Kidney (tissue), 14 donors: ENCODE results near the gene ENTPD7. TPM values are rescaled to one million over a fixed set of nuclear protein-coding genes. Genes with fewer than 3 reads are reported as not detected.

ENCODE experiments used
- DNase-seq, 5 donors: peaks; one replicate each; pipeline ENCODE4 v3.0.0-alpha.2; 2013 to 2020
- FAIRE-seq: peaks from 2 replicates; lab custom pipeline; 2012; peaks lifted over from hg19 to GRCh38; lab: Jason Lieb, UNC
- H3K27ac ChIP-seq, 2 donors: one replicate each; pipeline ENCODE4 v1.7.0; 2013; ENCODE audit warnings: low read depth in 2 of 2, low read length in 2 of 2, inconsistent platforms in 1 of 2
- H3K27me3 ChIP-seq: one replicate; pipeline ENCODE4 v1.7.1; 2013; ENCODE audit warnings: low read length, inconsistent platforms; ENCODE audit not compliant: control insufficient read depth, insufficient read depth
- H3K36me3 ChIP-seq, 3 donors: one replicate each; pipeline versions ENCODE4 v1.7.0 to v1.7.1; 2013; ENCODE audit warnings: low read length in 3 of 3, control low read depth in 1 of 3, inconsistent platforms in 1 of 3; ENCODE audit not compliant: insufficient read depth in 3 of 3, control insufficient read depth in 2 of 3
- H3K4me1 ChIP-seq, 3 donors: one replicate each; pipeline versions ENCODE4 v1.7.0 to v1.7.1; 2013; ENCODE audit warnings: low read length in 3 of 3, inconsistent platforms in 1 of 3, low read depth in 1 of 3; ENCODE audit not compliant: control insufficient read depth in 2 of 3, insufficient read depth in 2 of 3
- H3K4me3 ChIP-seq, 3 donors: one replicate each; pipeline versions ENCODE4 v1.7.0 to v1.8.1; 2013; ENCODE audit warnings: low read length in 3 of 3, control low read depth in 1 of 3, inconsistent platforms in 1 of 3
- H3K9ac ChIP-seq, 3 donors: one replicate each; pipeline versions ENCODE4 v1.7.0 to v1.7.1; 2013; ENCODE audit warnings: low read length in 3 of 3, control low read depth in 1 of 3, inconsistent platforms in 1 of 3
- H3K9me3 ChIP-seq, 3 donors: one replicate each; pipeline versions ENCODE4 v1.7.0 to v1.7.1; 2013; ENCODE audit warnings: low read length in 3 of 3, control low read depth in 1 of 3, inconsistent platforms in 1 of 3; ENCODE audit not compliant: control insufficient read depth in 2 of 3, insufficient read depth in 1 of 3
- CTCF ChIP-seq: IDR thresholded peaks from 3 replicates; pipeline ENCODE4 v1.5.1; 2012; ENCODE audit warnings: mild to moderate bottlenecking, moderate library complexity, borderline replicate concordance; ENCODE audit not compliant: insufficient read depth; ENCODE audit errors: extremely low read depth
- intact Hi-C: fragments of 100-400 bp; cut with DNase I; formaldehyde crosslinking; loops from one replicate; pipeline ENCODE4 v1.11.1; 2022
- polyA plus RNA-seq: library from polyadenylated mRNA; stranded (reverse); fragments of 350-450 nt; fragmentation: Illumina TruSeq; extraction: RNeasy Lipid Tissue Mini Kit (QIAGEN cat#74804); gene quantifications from one replicate; pipeline ENCODE4 v1.2.3, GENCODE V29; 2014; ENCODE audit warnings: low read depth, low replicate concordance; ENCODE audit not compliant: insufficient read depth
- total RNA-seq: library from RNA; stranded (reverse); fragmentation: NEBNext Ultra II Directional; extraction: Animal tissue kit (Norgen Biotek cat#: 25700); gene quantifications from one replicate; pipeline ENCODE4 v1.2.1, GENCODE V29; 2021
- donor health status: control.
- donor health status: control.
- donor health status: control.
- donor health status: control.
- donor health status: control.
- donor health status: DM: yes; HTN: yes; CAD: no.
- donor health status: Normal renal cell carcinoma (clear cell type).

The ENTPD7 gene
- total and polyA plus RNA-seq, 2 donors from 2014 or later: 1.4 to 16.1 TPM

- DNase-seq: no peak
- no peaks in the 10 kb centered on the region for H3K4me1 ChIP-seq
- H3K9ac ChIP-seq: no peak overlapping the region
- intact Hi-C loops: no loop called here
- H3K9me3 ChIP-seq: no peaks in the 10 kb centered on the region
- H3K4me3 ChIP-seq: no peak overlapping the region
- H3K27me3 ChIP-seq: no peaks in the 10 kb centered on the region
- no peak for TF ChIP-seq CTCF
- no peak for FAIRE-seq
- no peaks in the 10 kb centered on the region for H3K36me3 ChIP-seq
- H3K27ac ChIP-seq: no peak overlapping the region
These were observed 6.4 kb upstream of the ENTPD7 start for GRCh38 chr10:99652800-99653390.

- Histone ChIP-seq H3K27ac (no peak overlapping the region), H3K36me3 (no peaks in the 10 kb centered on the region), H3K9me3 (no peaks in the 10 kb centered on the region), H3K4me1 (peaks cover 0 to 5% (median 0%) of the 10 kb centered on the region in 3 donors), H3K9ac (no peak overlapping the region), H3K27me3 (no peaks in the 10 kb centered on the region), H3K4me3 (no peak overlapping the region)
- no peak for FAIRE-seq
- no peak for DNase-seq
- intact Hi-C loops: no loop called here
- TF ChIP-seq CTCF: no peak
These were observed 4.7 kb upstream of the ENTPD7 start for GRCh38 chr10:99654390-99655175.

GRCh38 chr10:99656199-99657064, 2.9 kb upstream of the ENTPD7 start:
- FAIRE-seq: no peak
- Histone ChIP-seq H3K27me3 (no peaks in the 10 kb centered on the region), H3K36me3 (no peaks in the 10 kb centered on the region), H3K27ac (no peak overlapping the region), H3K4me3 (no peak overlapping the region), H3K4me1 (peaks cover 0 to 7% (median 0%) of the 10 kb centered on the region in 3 donors), H3K9me3 (no peaks in the 10 kb centered on the region), H3K9ac (no peak overlapping the region)
- DNase-seq: no peak
- TF ChIP-seq CTCF: no peak
- intact Hi-C loops: no loop called here
